ENCODE data around the gene SPTBN1.

The SPTBN1 gene

GRCh38 chr2:54490863-54491262 lies 34.7 kb downstream of the SPTBN1 start:
- H3K36me3 ChIP-seq (ENCODE audit: insufficient read depth, low read length): no peaks in the 10 kb centered on the region
- H3K4me1 ChIP-seq (ENCODE audit: insufficient read depth, low read length): no peaks in the 10 kb centered on the region
- no peak overlapping the region for H3K27ac ChIP-seq (ENCODE audit: low read length)
- TF ChIP-seq CTCF (IDR thresholded peaks at IDR 0.05; ENCODE audit: borderline replicate concordance, extremely low read depth, low read length, poor library complexity, severe bottlenecking): no peak
- no peak for TF ChIP-seq EZH2 (IDR thresholded peaks at IDR 0.05; ENCODE audit: borderline replicate concordance, low read depth, low read length, severe bottlenecking)
- H3K9me3 ChIP-seq (ENCODE audit: insufficient read depth, low read length, severe bottlenecking): no peaks in the 10 kb centered on the region
- H3K4me2 ChIP-seq (ENCODE audit: insufficient read depth, low read length): no peak overlapping the region
- H3K27me3 ChIP-seq (ENCODE audit: insufficient read depth, low read length, poor library complexity): no peaks in the 10 kb centered on the region
- no peaks in the 10 kb centered on the region for H4K20me1 ChIP-seq (ENCODE audit: insufficient read depth, low read length)
- no peaks in the 10 kb centered on the region for H3K79me2 ChIP-seq (ENCODE audit: insufficient read depth, low read length)
- H2AFZ ChIP-seq (ENCODE audit: low read depth, low read length): no peak overlapping the region
- H3K4me3 ChIP-seq (ENCODE audit: low read depth in 1 of 2, low read length in 2 of 2): no peak overlapping the region
- no peak for ATAC-seq (ENCODE audit: insufficient read depth, low read depth)
- DNase-seq: no peak
- no peak overlapping the region for H3K9ac ChIP-seq (ENCODE audit: low read depth, low read length)

DNA sequence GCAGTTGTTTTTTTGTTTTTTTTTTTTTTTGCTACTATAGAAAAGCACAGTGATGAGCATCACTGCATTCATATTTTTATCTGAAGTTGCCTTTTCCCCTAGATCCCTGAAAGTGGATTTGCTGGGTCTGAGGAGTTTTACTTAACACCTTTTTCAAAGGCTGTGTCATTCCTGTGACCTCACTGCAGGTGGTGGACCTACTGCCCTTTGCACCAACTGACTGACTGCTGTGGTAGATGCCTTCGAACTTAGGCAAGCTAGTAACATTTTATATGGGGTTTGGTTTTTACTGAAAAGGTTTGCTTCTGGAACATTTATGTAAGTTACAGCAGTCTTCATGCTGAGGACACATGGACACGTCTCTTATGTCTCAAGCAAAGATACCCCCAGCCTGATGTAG lies 36.2 kb downstream of the SPTBN1 start:
- no peak for ATAC-seq (ENCODE audit: insufficient read depth, low read depth)
- no peaks in the 10 kb centered on the region for H3K79me2 ChIP-seq (ENCODE audit: insufficient read depth, low read length)
- no peaks in the 10 kb centered on the region for H3K9me3 ChIP-seq (ENCODE audit: insufficient read depth, low read length, severe bottlenecking)
- H3K27me3 ChIP-seq (ENCODE audit: insufficient read depth, low read length, poor library complexity): no peaks in the 10 kb centered on the region
- H3K4me1 ChIP-seq (ENCODE audit: insufficient read depth, low read length): peaks cover 7% of the 10 kb centered on the region
- DNase-seq: no peak
- H4K20me1 ChIP-seq (ENCODE audit: insufficient read depth, low read length): no peaks in the 10 kb centered on the region
- no peak overlapping the region for H2AFZ ChIP-seq (ENCODE audit: low read depth, low read length)
- no peak overlapping the region for H3K9ac ChIP-seq (ENCODE audit: low read depth, low read length)
- H3K27ac ChIP-seq (ENCODE audit: low read length): no peak overlapping the region
- H3K4me3 ChIP-seq (ENCODE audit: low read depth in 1 of 2, low read length in 2 of 2): no peak overlapping the region
- H3K4me2 ChIP-seq (ENCODE audit: insufficient read depth, low read length): no peak overlapping the region
- H3K36me3 ChIP-seq (ENCODE audit: insufficient read depth, low read length): no peaks in the 10 kb centered on the region
- TF ChIP-seq EZH2 (IDR thresholded peaks at IDR 0.05; ENCODE audit: borderline replicate concordance, low read depth, low read length, severe bottlenecking) (no peak), CTCF (IDR thresholded peaks at IDR 0.05; ENCODE audit: borderline replicate concordance, extremely low read depth, low read length, poor library complexity, severe bottlenecking) (no peak)

GRCh38 chr2:54494087-54494486 lies 38.0 kb downstream of the SPTBN1 start:
- no peak for DNase-seq
- H3K4me2 ChIP-seq (ENCODE audit: insufficient read depth, low read length): no peak overlapping the region
- no peak for ATAC-seq (ENCODE audit: insufficient read depth, low read depth)
- H3K4me3 ChIP-seq (ENCODE audit: low read depth in 1 of 2, low read length in 2 of 2): no peak overlapping the region
- no peaks in the 10 kb centered on the region for H4K20me1 ChIP-seq (ENCODE audit: insufficient read depth, low read length)
- H3K27ac ChIP-seq (ENCODE audit: low read length): no peak overlapping the region
- peaks cover 7% of the 10 kb centered on the region for H3K4me1 ChIP-seq (ENCODE audit: insufficient read depth, low read length)
- H3K9ac ChIP-seq (ENCODE audit: low read depth, low read length): no peak overlapping the region
- H3K36me3 ChIP-seq (ENCODE audit: insufficient read depth, low read length): no peaks in the 10 kb centered on the region
- H3K79me2 ChIP-seq (ENCODE audit: insufficient read depth, low read length): no peaks in the 10 kb centered on the region
- H2AFZ ChIP-seq (ENCODE audit: low read depth, low read length): no peak overlapping the region
- no peaks in the 10 kb centered on the region for H3K27me3 ChIP-seq (ENCODE audit: insufficient read depth, low read length, poor library complexity)
- no peaks in the 10 kb centered on the region for H3K9me3 ChIP-seq (ENCODE audit: insufficient read depth, low read length, severe bottlenecking)
- TF ChIP-seq EZH2 (IDR thresholded peaks at IDR 0.05; ENCODE audit: borderline replicate concordance, low read depth, low read length, severe bottlenecking) (no peak), CTCF (IDR thresholded peaks at IDR 0.05; ENCODE audit: borderline replicate concordance, extremely low read depth, low read length, poor library complexity, severe bottlenecking) (no peak)

- H3K4me2 ChIP-seq (ENCODE audit: insufficient read depth, low read length): no peak overlapping the region
- H3K4me1 ChIP-seq (ENCODE audit: insufficient read depth, low read length): peaks cover 7% of the 10 kb centered on the region
- H3K27ac ChIP-seq (ENCODE audit: low read length): no peak overlapping the region
- no peak overlapping the region for H3K9ac ChIP-seq (ENCODE audit: low read depth, low read length)
- H3K36me3 ChIP-seq (ENCODE audit: insufficient read depth, low read length): no peaks in the 10 kb centered on the region
- TF ChIP-seq EZH2 (IDR thresholded peaks at IDR 0.05; ENCODE audit: borderline replicate concordance, low read depth, low read length, severe bottlenecking) (no peak), CTCF (IDR thresholded peaks at IDR 0.05; ENCODE audit: borderline replicate concordance, extremely low read depth, low read length, poor library complexity, severe bottlenecking) (no peak)
- DNase-seq (no peak), ATAC-seq (ENCODE audit: insufficient read depth, low read depth) (peak; percentile 63)
- H4K20me1 ChIP-seq (ENCODE audit: insufficient read depth, low read length): no peaks in the 10 kb centered on the region
- no peak overlapping the region for H2AFZ ChIP-seq (ENCODE audit: low read depth, low read length)
- H3K27me3 ChIP-seq (ENCODE audit: insufficient read depth, low read length, poor library complexity): no peaks in the 10 kb centered on the region
- no peaks in the 10 kb centered on the region for H3K9me3 ChIP-seq (ENCODE audit: insufficient read depth, low read length, severe bottlenecking)
- no peaks in the 10 kb centered on the region for H3K79me2 ChIP-seq (ENCODE audit: insufficient read depth, low read length)
- H3K4me3 ChIP-seq (ENCODE audit: low read depth in 1 of 2, low read length in 2 of 2): no peak overlapping the region
These were observed 40.8 kb downstream of the SPTBN1 start for GRCh38 chr2:54496920-54497319.

All from DND-41 (cell line).